Body of pancreas (tissue), 4 donors: Measurements from ENCODE around the gene NDUFB4.

Source experiments
- CTCF ChIP-seq, 7 experiments: fragments of 450-650 bp in 4 of 7; fragments of 200-600 bp in 3 of 7; sonication (generic) in 3 of 7; IDR thresholded peaks; one replicate each; pipeline ENCODE4 v1.5.1; 2016 to 2019; ENCODE audit warnings: antibody characterized with exemption in 7 of 7
- POLR2A ChIP-seq, 3 donors: fragments of 450-650 bp; IDR thresholded peaks; one replicate each; pipeline ENCODE4 v1.6.1; 2016; ENCODE audit warnings: antibody characterized with exemption in 3 of 3, mild to moderate bottlenecking in 2 of 3

- TF ChIP-seq CTCF (IDR thresholded peaks at IDR 0.05): no peak
- TF ChIP-seq POLR2A (IDR thresholded peaks at IDR 0.05): no peak
These were observed 44.1 kb downstream of the NDUFB4 start for GRCh38 chr3:120640231-120640630.
